Stimulated activated CD4-positive, alpha-beta T cell treated with anti-CD3 and anti-CD28 coated beads, Interleukin-2, amount 100 ng/mL, for 24 hours (primary cell): Measurements from ENCODE around the gene EIF4G2.

Source experiments
- DNase-seq, 2 donors: peaks; one replicate each; pipeline ENCODE4 v3.0.0-alpha.2; 2020

EIF4G2 gene

GRCh38 chr11:10807493-10808234 lies 1.1 kb downstream of the EIF4G2 start:
- peak; percentile 55 for DNase-seq

DNA sequence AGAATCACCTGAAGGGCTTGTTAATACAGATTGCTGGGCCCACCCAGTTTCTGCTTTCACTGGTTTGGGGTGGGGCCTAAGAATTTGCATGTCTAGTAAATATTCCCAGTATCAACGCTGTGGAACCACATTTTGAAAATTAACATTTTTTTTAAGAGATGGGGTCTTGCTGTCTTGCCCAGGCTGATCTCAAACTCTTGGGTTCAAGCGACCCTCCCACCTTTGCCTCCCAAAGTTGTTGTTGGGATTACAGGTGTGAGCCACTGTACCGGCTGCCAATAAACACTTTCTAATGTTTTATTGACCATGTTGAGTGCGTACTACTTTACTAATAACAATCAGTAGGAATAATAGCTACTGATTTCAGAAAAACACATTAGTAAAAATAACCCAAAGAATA lies 2.5 kb downstream of the EIF4G2 start:
- DNase-seq, result no peak

DNA sequence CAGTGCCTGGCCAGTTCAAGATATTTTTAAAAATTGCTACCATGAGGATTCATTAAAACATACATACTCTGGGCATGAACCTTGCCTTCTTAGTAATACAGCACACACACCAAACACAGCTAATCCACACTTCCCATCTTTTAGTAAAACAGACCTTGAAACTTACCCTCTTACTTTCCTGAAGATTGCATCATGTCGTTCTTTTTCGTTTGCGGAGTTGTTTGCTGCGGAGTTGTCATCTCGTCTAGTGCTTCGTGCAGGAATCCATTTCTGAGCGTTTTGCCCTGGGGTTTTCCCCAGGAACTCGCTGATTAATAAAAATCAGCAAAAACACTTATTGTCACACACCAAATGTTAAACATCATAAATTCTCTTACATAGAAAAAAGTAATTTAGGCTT lies 3.0 kb downstream of the EIF4G2 start:
- no peak for DNase-seq

DNA sequence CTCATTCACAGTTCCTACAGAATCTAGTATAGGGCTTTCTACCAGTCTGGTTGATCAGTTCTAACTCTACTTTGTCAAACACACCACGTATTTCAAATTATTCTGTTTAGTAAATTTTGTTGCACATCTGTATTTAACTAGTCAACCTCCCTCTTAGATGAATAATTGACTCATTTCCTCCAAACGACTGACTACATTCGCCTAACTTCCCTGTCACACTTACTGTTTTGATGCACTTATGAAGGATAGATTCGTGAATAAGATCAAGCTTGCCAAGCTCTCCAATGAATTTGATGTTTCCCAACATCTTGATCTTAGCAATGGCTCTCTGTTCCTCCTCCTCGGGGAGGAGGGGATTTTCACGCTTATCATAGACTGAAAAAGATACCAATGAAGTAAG lies 5.0 kb downstream of the EIF4G2 start:
- no peak for DNase-seq

DNA sequence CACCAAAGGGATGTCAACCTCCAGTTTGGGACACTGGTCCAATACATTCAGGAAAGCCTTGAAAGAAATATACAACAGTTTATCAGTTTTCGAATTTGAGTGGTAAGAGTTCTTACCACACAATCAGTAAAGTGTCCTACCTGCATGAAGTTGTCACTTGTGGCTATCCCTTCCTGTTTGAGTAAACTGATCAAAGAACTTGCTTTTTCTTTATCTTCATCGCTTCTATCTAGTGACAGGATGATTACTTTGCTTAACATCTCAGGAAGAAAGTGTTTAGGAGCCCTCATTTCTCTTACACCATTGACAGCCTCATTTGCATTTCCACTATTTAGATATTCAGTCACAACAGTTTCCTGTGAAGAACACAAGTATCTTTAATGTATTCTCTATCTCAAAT lies 8.4 kb downstream of the EIF4G2 start:
- no peak for DNase-seq

DNA sequence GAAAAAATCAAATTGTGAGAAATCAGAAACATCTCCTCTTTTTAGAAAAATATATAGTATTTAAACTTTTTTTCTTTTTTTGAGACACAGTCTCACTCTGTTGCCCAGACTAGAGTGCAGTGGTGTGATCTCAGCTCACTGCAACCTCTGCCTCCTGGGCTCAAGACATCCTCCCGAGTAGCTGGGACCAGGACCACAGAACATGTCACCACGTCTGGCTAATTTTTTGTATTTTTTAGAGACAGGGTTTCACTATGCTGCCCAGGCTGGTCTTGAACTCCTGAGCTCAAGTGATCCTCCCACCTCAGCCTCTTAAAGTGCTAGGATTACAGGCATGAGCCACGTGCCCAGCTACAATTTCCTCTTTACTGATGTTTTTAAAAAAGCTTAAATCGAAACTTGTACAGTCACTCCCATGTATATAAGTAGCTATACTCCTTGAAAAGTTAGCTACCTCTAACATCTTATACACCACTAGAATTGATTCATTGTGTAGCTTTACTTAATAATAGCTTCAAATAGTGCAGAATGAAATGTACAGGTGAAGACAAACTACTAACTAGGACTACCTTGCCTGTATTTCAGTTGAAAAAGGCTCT lies 10.3 kb downstream of the EIF4G2 start:
- no peak for DNase-seq

DNA sequence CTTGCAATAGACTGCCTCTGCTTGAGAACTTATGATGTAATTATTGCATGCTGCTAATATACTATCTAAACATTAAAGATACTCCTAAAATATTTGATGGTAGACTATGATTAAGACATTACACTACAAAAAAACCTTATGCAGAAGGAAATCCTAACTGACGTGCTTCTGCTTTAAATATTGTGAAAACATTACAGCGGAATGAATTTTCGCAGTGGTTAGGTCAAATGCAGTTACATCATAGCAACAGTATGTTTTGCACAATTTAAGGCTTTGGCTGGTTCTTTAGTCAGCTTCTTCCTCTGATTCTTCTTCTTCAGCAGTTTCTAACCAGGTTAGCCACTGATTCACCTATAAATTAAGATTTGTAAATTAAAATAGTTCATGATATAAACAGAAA lies 11.2 kb downstream of the EIF4G2 start:
- no peak for DNase-seq

GRCh38 chr11:10797001-10797400 lies 11.7 kb downstream of the EIF4G2 start:
- no peak for DNase-seq

DNA sequence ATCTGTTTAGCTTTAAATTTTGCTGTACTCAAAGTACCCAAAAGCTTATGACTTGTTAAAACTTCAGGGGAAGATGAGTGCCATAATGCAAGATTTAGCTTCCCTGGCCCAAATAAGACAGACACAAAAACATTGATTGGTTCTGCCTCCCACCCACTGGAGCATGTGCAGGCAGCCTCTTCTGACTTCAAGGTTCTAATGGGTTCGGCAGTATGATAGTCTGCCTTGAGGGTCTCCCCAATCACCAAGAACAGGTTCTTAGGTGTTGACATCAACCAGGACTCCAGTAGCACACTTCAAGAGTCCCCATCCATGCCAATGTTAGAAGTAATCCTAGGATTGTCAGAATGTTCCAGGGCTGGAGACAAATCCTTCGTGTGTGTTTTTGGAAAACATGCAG lies 12.5 kb downstream of the EIF4G2 start:
- DNase-seq, result no peak

- DNase-seq, result no peak
These were observed 15.1 kb downstream of the EIF4G2 start for GRCh38 chr11:10793470-10794255.

GRCh38 chr11:10792385-10793068 lies 16.2 kb downstream of the EIF4G2 start:
- peak; percentile 88 to 91 for DNase-seq

DNA sequence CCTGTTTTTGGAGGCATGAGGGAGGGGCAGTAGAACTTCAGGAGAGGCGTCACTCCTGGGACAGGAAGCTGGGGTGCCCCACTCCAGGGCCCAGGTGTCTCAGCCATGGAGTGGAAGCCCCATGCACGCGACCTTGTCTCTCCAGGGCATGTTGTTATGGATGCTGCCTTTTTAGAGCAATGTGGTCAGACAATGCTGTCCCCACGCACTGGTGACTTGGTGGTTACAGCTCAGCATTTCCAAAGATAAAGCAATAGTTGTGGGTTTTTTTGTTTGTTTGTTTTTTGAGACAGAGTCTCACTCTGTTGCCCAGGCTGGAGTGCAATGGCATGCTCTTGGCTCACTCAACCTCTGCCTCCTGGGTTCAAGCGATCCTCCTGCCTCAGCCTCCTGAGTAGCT lies 22.3 kb downstream of the EIF4G2 start:
- no peak for DNase-seq

GRCh38 chr11:10785146-10785474 lies 23.6 kb downstream of the EIF4G2 start:
- DNase-seq, result no peak

DNA sequence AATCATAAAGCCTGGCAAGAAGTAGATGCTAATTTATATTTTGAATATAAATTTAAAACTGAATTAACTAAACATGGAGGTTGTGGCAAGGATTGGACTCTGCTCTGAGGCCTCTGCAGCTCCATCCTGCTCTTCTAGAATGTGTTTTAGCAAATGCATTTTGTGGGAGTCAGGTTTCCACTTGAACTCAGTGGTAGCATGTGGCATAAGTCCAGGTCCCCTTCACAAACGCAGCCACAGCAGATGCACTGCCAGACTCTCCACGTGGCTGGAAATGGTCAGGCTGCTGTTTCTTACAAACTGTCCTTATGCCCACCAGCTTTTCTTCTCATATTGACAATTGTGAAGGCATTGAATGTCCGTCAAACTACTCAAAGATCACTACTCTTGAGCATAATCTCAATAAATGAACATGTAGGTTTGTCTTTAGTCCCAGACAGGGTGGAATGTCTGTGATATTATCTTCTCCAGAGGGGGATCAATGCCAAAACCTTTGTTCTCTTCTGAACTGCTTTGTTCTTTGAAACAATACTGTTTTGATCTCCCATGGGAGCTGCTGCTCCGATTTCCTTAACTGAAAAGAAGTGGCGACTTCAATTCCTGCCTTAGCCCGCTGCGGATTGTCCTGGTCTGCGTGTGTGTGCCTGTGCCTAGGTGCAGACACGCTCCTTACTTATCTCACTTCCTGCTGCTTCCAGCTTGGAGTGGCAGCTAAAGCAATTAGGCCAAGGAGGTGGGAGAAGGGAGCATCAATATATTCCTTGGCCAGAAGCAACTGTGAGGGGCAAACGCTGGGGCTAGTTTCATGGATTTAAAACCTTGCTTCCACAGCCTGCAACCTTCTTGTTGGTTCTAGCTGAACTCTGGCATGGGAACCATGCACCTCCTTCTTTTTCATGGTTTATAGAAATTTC lies 24.2 kb downstream of the EIF4G2 start:
- DNase-seq, result no peak

- DNase-seq, result no peak
These were observed 28.7 kb downstream of the EIF4G2 start for GRCh38 chr11:10780040-10780439.

- DNase-seq, result no peak
These were observed 29.6 kb downstream of the EIF4G2 start for GRCh38 chr11:10779086-10779485.

DNA sequence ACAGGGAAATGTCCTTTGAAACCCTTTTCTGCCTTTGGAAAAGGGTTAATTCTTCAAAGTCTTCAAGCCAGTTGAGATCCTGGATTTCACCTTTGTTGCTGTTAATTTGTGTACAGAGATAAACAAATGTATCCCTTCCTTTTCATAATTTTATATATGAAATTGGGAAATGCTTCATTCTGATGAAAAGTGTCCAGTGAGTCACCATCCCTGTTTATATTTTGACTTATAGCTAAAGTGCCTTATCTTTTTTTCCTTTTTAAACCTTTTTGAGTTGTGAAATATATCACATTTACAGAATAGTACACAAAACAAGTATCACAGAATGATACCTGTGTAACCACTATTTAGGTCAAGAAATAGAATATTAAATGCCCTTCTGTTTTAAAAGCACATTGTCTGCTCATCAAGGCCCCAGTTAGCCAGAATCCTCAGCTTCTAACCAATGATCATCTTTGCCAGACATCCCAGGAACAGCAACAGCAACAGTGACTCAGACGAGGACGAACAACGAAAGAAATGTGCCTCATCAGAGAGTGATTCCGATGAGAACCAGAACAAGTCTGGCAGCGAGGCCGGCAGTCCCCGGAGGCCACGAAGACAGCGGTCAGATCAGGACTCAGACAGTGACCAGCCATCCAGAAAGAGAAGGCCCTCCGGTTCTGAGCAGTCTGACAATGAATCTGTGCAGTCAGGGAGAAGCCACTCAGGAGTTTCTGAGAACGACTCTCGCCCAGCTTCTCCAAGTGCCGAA lies 30.3 kb downstream of the EIF4G2 start:
- DNase-seq, result no peak

- DNase-seq, result no peak
These were observed 30.9 kb downstream of the EIF4G2 start for GRCh38 chr11:10777806-10778205.

DNA sequence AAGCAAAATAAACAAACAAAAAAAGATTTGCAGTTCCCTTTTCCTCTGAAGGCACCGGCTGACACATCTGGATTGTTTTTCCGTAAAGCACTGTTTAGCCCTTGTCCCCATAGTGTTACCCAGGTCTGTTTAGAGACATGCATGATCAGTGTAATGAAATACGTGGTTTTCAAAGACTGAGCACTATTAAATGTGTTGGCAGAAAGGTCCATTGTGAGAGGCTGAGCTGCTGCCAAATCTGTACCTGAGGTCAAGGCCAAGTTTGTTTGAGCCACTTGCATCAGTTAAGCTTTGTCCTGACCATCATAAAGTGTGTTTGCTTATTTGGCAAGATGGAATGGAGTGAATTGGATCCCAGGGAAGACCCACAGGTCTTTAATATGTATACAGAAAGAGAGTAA lies 31.3 kb downstream of the EIF4G2 start:
- DNase-seq, result no peak

GRCh38 chr11:10774811-10775210 lies 33.9 kb downstream of the EIF4G2 start:
- no peak for DNase-seq

GRCh38 chr11:10771457-10771856 lies 37.3 kb downstream of the EIF4G2 start:
- no peak for DNase-seq
